HG03196 (cell line): ENCODE results near the gene CEMIP.

Source experiments
- ATAC-seq: cut with Tn5 transposase; IDR thresholded peaks from one replicate; pipeline ENCODE4 v1.9.1; 2021; ENCODE audit not compliant: unreplicated experiment

CEMIP gene

DNA sequence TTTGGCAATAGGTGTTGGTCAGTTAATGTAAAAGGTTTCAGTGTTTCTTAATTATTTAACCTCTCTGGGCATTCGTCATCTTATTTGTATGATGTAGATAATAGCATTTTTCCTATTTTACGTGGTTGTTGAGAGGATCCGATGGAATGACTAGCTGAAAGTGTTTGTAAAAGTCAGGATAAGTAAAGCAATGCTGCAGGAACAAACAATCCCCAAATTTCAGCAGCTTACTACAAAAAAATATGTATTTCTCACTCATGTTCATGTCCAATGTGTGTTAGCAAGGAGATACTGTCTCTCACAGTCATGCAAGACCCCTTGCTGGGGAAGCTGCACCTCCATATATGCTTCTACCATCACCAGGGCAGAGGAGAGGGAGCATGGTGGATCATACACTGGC lies 38.7 kb downstream of the CEMIP start:
- ATAC-seq, result no peak

DNA sequence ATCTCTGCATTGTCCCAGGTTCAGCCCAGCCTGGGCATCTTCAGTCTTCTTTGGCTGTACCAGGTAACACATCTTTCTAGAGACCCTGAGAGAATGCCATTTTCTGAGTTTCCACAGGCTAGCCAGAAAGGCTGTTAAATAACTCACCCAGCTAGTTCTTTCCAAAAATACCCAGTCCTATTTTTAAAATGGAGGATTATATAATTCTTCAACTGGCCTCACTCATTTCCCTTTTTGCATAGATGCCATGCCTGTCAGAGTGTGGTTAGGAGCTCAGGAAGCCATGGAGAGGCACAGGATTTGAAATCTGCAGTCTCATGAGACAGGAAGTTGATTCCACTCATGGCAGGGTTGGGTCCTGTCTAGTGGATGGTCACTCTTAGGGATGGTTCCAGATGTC lies 39.8 kb downstream of the CEMIP start:
- ATAC-seq, result no peak

DNA sequence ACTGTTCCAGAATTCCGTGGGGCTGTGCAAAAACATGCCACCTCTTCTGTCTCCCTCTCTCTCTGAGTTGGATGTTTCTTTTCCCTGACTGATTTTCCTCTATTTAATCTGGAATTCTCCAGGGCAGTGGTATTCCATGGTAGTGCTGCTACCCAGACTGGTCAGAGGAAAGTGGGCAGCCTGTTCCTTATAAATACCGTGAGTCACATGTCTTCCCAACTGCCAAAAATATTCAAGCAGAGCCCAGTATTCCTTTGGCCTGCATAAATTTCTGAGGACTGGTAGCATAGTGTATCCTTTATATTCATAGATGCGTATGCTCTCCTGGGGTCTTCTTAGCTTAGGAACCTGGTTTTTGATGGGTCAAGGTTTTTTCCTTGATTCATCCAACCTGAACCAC lies 40.9 kb downstream of the CEMIP start:
- no peak for ATAC-seq

DNA sequence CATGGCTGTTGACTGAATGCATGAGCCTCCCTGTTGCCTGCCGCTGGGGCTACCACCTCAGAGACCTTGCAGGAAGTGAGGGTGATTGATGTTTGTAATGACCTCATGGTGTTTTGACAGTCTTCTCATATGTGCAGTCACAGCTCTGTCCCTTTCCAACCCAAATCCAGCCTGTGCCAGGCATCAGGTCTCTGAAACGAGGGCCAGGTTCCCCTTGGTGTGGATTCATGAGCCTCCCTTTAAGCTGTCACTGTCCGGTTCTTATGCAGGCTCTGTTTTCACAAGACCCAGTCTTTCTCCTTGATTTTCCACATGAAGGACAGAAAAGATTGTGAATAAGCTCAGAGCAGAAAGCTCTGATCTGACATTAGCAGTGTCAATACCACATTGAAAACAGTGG lies 43.1 kb downstream of the CEMIP start:
- ATAC-seq, result no peak

DNA sequence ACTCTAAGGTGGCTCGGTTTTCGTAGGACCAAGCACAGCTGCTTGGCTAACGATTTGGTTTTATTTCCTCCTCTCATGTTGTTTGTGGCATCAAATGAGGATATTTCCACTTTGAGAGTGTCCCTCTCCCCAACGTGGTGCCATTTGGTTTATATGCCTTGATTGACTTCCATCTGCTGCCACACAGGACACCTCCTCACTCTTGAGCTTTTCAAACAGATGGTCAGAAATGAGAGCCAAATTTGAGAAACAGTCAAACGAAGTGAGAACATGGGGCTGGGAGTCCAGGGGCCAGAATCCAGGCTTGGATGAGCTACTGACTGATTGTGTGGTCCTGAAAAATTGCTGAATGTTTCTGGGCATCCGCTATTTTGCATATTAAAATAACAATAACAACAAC lies 43.5 kb downstream of the CEMIP start:
- ATAC-seq, result no peak

DNA sequence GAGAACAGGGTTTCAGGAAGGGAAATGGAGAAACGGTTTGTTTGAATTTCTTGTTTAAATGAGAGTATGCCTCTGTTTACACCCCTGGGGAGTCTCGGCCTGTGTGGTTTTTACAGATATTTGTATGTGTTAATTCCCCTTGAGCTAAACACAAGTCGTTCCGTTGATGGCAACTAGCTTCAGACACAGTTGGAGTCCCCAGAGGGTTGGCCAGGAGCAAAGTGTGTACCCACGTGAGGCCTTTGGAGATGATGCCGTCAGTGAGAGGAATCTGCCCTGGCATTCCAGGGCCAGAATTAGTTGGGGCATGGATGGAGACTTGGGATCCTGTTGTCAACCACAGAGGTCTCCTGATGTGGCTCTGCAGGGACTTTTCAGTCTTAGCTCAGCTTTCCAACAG lies 44.0 kb downstream of the CEMIP start:
- ATAC-seq, result no peak

DNA sequence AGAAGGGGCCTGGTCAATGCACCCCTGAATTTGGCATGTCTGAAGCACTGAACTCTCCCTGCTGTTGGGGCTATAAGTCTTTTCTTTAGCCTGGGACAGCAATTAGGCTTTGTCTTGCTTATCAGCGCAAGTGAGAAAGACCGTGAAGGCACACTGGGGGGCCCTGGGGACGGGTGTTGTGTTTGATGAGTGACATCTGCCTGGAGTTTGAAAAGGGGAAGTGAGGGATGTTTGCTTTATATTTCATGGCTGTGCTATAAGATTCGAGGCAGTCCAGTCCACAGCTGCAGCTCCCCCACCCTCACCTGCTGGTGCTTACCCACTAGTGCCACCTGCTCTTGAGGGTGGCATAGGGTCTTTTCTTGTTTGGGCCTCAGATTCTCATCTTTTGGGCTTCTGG lies 44.8 kb downstream of the CEMIP start:
- ATAC-seq, result no peak

DNA sequence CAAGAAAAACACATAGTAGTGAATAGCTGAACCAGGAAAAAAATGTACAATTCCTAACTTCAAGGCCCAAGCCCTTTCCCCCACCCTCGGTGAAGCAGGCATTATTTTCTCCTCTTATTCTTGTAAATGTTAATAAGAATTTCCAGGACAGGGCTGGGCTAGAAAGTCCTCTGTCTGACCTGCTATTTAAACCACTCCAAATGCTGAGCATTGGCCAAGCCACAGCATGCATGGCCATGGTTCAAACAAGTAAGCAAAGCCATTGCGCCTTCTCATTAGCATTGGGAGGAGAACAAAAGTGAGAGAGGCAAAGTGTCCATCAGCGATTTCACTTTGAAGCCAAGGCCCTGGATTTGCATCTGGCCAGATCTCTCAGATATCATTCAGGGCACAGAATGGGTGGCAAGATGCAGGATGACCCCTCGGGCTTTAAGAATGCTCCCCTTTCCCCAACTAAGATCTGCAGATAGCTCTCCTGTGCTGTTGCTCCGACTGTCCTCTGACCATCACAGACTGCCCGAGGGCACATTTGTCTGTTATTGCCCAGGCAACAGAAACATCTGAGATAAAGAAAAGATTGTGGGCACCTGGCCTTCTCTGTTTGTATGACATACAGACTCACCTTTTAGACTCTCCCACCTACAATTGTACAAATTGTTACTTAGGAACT lies 46.3 kb downstream of the CEMIP start:
- no peak for ATAC-seq

DNA sequence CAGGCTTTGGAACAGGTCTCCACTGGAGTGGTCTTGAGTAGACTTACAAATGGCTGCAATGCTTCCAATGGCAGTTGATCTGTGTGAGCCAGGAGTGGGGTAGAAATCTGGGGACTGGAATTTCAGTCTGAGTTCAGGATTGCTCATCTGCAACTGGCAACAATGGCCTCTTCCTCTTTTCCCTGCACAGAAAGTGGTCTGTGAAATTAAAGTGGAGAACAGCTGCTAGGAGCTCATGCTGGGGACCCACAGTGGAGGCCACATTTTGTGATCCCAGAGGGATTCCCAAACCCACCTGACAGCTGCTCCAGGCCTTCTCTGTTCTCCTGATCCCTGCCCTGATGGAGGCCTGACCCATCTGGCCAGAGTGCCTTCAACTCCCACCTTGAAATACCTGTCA lies 49.6 kb downstream of the CEMIP start:
- ATAC-seq, result no peak

DNA sequence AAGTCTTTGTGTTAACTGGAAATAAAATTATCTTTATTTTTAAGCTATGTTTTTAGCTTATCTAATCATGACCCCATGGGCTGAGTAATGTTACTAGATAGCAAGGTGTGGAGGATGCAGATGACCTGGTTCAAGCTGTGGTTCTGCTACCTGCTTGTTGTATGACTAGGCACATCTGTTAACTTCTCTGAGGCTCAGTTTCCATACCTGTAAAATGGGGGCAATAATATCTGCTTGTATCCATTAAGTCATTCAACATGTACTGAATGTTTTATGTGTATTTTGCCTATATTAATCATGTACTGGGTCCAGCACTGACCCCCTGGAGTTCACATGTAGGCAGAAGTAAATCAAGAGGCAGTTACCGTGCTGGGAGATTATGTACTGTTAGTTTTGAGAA lies 51.5 kb downstream of the CEMIP start:
- no peak for ATAC-seq

DNA sequence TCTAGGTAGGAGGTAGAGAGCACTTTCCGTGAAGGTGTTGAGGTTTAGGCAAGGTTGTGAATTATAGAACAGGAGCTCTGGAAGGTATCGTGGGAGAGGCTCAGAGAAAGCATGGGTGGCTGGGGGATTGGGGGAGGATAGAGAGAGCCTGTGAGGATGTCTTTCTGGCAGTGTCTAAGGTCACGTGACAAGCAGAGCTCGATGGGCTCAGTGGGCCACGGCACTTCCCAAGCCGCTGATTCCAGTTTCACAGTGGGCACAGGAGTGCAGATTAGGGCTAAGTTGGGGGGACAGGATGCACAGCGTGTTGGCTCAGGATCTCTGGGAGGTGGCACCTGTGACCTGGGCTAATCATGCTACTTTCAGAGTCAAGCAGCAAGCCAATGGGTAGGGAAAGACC lies 52.0 kb downstream of the CEMIP start:
- no peak for ATAC-seq

DNA sequence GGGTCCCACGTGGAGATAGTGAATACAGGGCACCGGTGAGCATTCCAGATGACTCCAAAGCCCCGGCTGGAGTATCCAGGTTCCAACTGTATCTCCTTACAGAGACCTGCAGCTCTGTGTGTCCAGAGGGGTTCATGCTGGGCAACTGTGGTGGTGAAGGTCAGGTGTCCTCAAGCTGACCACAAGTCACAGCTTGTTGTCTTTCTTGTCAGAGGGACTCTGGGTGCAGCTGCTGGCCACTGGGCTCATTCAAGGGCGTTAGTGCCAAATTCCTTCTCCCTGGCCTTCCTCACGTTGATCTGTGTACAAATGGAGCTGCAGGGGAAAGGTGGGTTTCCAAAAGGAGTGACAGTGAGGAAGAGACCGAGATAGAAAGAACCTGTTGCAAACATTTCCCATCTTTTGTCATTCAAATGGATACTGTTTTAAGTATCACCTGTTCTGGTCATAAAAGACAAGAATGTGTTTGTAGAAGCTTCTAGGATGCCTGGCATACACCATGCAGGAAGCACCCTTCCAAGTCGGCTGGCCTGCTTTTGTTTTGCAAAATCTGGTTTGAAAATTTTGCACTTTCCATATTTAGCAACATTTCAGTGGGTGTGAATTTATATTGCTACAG lies 52.5 kb downstream of the CEMIP start:
- no peak for ATAC-seq

DNA sequence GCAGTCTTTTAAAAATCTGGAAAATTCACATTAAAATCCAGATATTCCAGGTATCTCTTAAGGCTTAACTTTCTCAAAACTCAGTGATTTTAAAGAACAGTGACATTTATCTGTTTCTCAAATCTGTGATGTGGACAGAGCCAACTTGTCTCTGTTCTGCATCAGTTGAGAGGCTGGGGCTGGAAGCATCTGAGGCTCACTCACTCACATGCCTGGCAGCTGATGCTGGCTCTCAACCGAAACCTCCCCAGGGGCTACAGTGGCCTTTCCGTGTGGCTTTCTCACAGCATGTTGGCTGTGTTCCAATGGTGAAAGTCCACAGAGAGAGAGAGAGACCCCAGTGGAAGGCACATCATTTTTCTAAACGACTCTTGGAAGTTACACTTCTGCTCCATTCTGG lies 53.5 kb downstream of the CEMIP start:
- no peak for ATAC-seq

DNA sequence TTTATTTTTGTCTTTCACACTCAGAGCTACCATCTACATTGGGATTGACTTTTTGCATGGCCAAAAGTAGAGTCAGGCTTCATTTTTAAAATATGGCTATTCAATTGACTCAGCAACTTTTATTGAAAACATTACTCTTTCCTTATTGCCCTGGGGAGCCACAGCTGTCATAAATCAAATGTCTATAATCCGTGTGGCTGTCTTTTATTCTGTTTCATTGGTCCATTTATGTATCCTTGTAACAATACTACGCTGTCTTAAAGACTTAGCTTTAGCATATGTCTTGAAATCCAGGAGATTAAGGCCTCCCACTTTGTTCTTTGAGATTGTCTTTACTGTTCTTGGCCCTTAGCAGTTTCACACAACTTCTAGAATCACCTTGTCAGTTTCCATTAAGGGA lies 55.2 kb downstream of the CEMIP start:
- no peak for ATAC-seq

DNA sequence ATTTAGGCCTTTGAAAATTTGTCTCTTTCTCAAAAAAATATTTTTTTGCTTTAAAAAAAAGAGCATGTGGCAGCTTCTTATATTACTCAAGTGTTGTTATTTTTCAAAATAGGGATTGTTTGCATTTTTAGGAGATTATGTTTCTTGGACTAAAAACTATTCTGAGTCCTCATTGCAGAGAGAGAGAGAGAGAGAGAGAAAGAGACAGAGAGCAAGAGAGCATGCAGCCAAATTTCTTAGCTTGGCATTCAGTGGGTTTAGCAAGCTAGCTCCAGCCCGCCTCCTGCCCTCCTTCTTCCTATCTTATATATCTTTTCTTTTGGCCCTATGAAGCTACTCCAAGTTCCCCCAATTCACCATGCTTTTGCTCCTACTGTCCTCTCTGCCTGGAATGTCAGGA lies 55.7 kb downstream of the CEMIP start:
- no peak for ATAC-seq

DNA sequence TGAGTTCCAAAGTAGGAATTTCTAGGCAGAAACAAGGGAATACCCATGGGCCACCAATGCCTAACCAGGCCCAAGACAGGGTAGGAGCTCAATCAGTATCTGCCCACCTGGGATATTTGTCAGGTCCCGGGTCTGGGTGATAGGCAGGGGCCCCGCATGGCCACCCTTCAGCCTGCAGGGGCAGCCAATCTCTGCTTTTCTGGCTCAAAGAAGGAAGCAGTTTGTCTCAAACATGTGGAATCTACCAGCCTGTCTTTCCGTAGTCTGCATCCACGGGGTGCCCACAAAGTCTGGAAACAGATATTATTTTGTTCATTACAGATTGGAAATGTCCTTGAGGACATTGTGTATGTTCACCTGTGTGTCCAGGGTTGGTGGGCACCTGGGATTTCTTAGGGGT lies 56.2 kb downstream of the CEMIP start:
- ATAC-seq, result no peak

DNA sequence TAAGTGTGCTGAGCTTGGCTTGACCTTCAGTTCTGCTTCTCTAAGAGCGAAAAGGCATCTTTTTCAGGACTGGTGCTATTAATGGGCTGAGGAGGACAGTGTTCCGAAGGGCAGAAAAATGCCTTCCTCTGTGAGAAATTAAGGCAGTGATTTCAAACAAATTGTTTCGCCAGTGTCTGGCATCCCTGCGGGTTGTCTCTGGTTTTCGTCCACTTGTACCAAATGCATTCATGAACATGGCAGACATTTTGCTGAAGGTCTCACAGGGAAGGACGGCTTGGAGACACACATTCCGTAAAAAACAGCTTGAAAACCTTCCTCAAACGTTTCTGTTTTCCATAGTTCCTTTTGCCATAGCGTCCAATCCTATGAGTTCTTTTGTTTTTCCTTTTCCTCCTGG lies 57.1 kb downstream of the CEMIP start:
- ATAC-seq, result no peak

DNA sequence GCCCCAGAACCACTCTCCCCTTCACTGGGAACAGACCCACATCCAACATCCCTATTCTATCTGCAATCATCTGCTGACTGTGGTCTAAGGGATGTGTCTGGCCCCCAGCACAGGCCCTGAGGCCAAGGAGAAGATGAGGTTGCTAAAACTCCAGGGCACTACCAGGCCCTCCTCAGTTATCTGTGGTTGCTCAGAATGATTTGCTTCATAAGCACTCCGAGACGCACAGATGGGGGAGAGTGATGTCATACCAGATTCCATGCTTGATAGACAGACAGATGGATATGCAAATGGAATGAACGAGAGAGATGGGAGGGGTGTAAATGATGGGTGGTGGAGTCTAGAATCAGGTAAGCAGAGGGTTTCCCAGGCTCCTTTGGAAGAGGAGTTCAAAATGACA lies 57.8 kb downstream of the CEMIP start:
- ATAC-seq, result no peak

DNA sequence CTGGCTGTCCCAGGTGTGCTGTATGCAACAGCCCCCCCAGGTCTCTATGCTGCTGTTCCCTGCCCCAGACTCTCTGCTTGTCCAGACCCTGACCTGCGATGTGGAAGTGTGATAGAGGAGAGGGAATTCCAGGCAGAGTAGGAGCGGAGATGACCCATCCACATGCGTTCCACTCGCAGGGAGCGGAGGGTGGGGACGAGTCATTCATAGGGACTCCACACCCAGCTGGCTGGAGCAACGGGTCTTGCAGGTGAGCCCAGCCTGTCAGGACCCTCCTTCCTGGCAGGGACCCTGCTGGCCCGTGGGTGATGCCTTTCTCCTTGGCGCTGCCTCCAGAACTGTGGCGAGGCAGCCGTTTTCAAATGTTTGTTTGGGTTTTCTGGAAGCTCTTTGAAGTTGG lies 58.8 kb downstream of the CEMIP start:
- ATAC-seq, result no peak

DNA sequence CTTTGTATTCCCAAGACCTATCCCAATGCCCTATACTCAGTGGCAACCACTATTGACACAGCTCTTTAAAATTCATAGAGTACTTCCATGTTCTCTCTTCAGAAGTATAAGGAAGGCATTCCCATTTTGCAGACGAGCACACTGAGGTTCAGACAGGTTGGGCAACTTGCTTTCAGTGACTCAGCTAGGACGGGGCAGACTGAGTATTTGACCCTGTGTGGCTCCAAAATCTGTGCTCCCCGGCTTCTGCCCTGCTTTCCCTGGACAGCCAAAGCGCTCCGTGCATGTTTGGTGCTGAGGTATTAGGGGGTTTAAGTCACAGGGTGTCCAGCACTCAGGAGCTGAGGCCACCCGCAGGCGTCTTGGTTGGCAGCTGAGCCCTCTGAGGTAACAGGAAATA lies 59.5 kb downstream of the CEMIP start:
- ATAC-seq, result no peak

DNA sequence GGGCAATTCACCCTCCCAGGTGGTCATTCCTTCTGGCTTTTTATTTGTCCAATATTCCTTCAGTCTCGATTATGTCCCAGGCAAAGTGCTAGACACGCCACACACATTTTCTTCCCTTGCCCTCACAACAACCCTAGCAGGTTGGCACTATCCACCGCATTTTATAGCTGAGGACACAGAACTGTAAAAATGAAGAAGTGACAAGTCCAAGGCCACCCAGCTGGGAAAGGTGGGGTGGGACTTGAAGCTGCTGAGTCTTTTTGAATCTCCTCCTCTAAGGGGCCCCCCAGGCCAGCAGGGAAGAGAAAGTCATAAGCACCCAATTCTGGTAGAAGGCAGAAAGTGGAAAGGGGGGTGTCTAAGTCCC lies 60.6 kb downstream of the CEMIP start:
- ATAC-seq, result no peak

DNA sequence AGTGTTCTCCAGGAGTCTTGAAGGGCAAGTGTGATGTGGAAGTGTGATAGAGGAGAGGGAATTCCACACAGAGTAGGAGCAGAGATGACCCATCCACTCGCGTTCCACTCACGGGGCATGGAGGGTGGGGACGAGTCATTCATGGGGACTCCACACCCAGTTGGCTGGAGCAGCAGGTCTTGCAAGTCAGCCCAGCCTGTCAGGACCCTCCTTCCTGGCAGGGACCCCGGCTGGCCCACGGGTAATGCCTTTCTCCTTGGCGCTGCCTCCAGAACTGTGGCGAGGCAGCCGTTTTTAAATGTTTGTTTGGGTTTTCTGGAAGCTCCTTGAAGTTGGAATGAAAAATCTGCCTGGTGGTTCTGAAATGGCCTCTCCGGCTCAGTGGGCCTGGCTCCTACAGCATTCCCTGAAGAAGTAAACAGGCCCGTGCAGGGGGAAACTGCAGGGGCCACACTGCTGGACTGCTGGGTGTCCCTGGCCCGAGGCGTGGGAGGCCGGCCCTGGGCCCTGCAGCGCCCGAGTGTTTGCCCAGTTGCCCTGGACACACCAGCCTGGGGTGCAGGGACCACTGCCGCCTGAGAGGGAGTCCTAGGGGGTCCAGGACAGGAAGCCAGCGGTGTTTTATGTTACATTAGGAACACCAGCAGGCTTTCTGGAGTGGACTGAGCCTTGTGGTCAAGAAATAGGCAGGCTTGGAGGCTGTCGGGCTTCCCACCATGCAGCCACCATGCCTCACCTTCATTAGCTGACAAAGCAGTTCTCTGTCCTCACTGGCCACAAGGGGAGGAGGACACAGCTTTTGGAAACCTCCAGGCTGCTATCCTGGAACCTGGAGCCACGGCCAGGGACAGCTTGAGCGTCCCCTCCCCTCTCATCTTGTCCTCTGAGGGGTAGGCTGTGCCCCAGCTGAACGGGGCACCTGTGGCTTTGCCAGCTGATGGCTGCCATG lies 61.3 kb downstream of the CEMIP start:
- ATAC-seq, result no peak
